Smooth muscle cell (in vitro differentiated cells): ENCODE measurements around the gene RNF145. TPM values are rescaled to one million over a fixed set of nuclear protein-coding genes. Genes with fewer than 3 reads are reported as not detected.

Source experiments
- DNase-seq: peaks from one replicate; lab custom pipeline; 2025; ENCODE audit not compliant: unreplicated experiment; lab: John Stamatoyannopoulos, UW
- H2AFZ ChIP-seq: fragments of 200-600 bp; sonication (generic); 2 replicates; pipeline ENCODE4 v1.6.0; 2016; ENCODE audit warnings: antibody characterized with exemption, low read depth, mild to moderate bottlenecking
- H3F3A ChIP-seq: fragments of 200-600 bp; sonication (generic); 2 replicates; pipeline ENCODE4 v1.6.0; 2017; ENCODE audit warnings: antibody characterized with exemption, low read depth
- H3K27ac ChIP-seq: fragments of 200-600 bp; sonication (generic); 2 replicates; pipeline ENCODE4 v1.5.1; 2016; ENCODE audit warnings: low read depth, mild to moderate bottlenecking
- H3K27me3 ChIP-seq: fragments of 200-600 bp; sonication (generic); 2 replicates; pipeline ENCODE4 v1.6.1; 2016; ENCODE audit warnings: low read depth, mild to moderate bottlenecking
- H3K36me3 ChIP-seq: fragments of 200-600 bp; sonication (generic); 2 replicates; pipeline ENCODE4 v1.5.1; 2016; ENCODE audit warnings: low read depth
- H3K4me1 ChIP-seq: fragments of 200-600 bp; sonication (generic); 2 replicates; pipeline ENCODE4 v1.5.1; 2016; ENCODE audit warnings: low read depth
- H3K4me2 ChIP-seq: fragments of 200-600 bp; sonication (generic); 2 replicates; pipeline ENCODE4 v1.6.0; 2016; ENCODE audit warnings: mild to moderate bottlenecking
- H3K4me3 ChIP-seq: fragments of 200-600 bp; sonication (generic); 2 replicates; pipeline ENCODE4 v1.5.1; 2016; ENCODE audit warnings: mild to moderate bottlenecking
- H3K79me2 ChIP-seq: fragments of 200-600 bp; sonication (generic); 2 replicates; pipeline ENCODE4 v1.6.0; 2016; ENCODE audit warnings: low read depth, mild to moderate bottlenecking
- H3K9ac ChIP-seq: fragments of 200-600 bp; sonication (generic); 2 replicates; pipeline ENCODE4 v1.6.0; 2016; ENCODE audit warnings: low read depth
- H3K9me3 ChIP-seq: fragments of 200-600 bp; sonication (generic); replicated peaks from 2 replicates; pipeline ENCODE4 v1.5.1; 2016; ENCODE audit warnings: low read depth
- H4K20me1 ChIP-seq: fragments of 200-600 bp; sonication (generic); 2 replicates; pipeline ENCODE4 v1.6.0; 2016; ENCODE audit warnings: low read depth
- CTCF ChIP-seq: fragments of 200-600 bp; sonication (generic); IDR thresholded peaks from 2 replicates; pipeline ENCODE4 v1.5.1; 2017; ENCODE audit warnings: borderline replicate concordance, mild to moderate bottlenecking, antibody characterized with exemption; ENCODE audit not compliant: insufficient read depth, poor library complexity, severe bottlenecking
- WGBS: methylation state at CpG from one replicate; pipeline ENCODE4 v1.1.7; 2016; ENCODE audit warnings: low lambda C conversion rate; 5-methylcytosine and 5-hydroxymethylcytosine counted together
- polyA plus RNA-seq: library from polyadenylated mRNA; unstranded; fragments of >200 nt; fragmentation: Nextera tagmentation; extraction: Ambion mirVana; gene quantifications from 2 replicates; pipeline ENCODE4 v1.2.1, GENCODE V29; 2016
- total RNA-seq: library from RNA; depleted of rRNA; stranded (reverse); fragments of >200 nt; gene quantifications from 2 replicates; pipeline ENCODE4 v1.2.3, GENCODE V29; 2014

Gene RNF145
- total and polyA plus RNA-seq, 2 experiments from 2014 or later: 24.3 to 74.3 TPM

DNA sequence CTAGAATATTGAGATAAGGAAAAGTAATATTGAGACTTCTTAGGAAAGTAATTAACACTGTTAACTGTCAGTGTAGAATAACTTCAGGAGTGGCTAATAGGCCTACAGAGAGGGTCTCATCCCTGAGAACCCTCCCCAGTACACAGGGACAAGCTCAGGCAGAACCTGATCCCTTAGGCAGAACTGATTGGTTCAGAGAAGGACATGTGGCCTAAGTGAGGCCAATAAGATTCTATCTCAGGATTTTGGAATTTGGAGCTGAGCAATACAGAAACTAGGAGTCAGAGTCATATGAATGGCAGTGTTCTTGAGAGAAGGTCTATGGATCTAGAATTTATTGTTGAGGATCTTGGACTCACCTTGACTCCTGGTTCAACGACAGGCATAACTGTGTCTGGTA, 42.8 kb upstream of the RNF145 start:
- WGBS: 100% methylated on average over 1 of the region's 1 CpG
- no peak overlapping the region for H2AFZ ChIP-seq

DNA sequence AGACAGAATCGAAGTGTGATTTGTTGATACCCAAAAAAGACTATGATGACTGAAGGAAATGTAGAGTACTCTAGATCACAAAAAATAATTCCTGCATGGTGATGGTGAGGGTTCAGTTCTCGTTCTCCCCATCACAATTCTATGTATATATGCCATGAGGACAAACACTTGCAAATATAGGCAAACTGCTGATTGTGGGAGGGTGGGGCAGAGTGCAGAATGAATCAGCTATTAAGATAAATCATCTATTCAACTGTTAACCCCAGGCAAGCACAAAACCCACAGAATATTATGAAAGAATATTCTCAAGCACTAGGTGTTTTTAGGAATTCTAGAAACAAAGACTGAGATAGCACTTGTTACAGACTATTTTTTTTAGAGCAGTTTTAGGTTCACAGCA, 39.8 kb upstream of the RNF145 start:
- H3K79me2 ChIP-seq: no peaks in the 10 kb centered on the region
- H3K27me3 ChIP-seq: peaks cover 29% of the 10 kb centered on the region
- H4K20me1 ChIP-seq: no peaks in the 10 kb centered on the region
- H3K27ac ChIP-seq: no peak overlapping the region
- H3K4me2 ChIP-seq: no peak overlapping the region
- no peaks in the 10 kb centered on the region for H3F3A ChIP-seq
- no peak overlapping the region for H2AFZ ChIP-seq
- H3K4me3 ChIP-seq: no peak overlapping the region
- no peaks in the 10 kb centered on the region for H3K4me1 ChIP-seq
- no peak for DNase-seq
- no peak for TF ChIP-seq CTCF
- H3K9me3 ChIP-seq: no peaks in the 10 kb centered on the region
- H3K9ac ChIP-seq: no peak overlapping the region
- H3K36me3 ChIP-seq: no peaks in the 10 kb centered on the region
- WGBS: 76% methylated on average over 2 of the region's 2 CpGs

More for the DNA sequence above, 42.8 kb upstream of the RNF145 start:
- no peaks in the 10 kb centered on the region for H3K36me3 ChIP-seq
- H3K27ac ChIP-seq: no peak overlapping the region
- H3K9me3 ChIP-seq: no peaks in the 10 kb centered on the region
- no peaks in the 10 kb centered on the region for H3F3A ChIP-seq
- H3K79me2 ChIP-seq: no peaks in the 10 kb centered on the region
- H3K27me3 ChIP-seq: peaks cover 23% of the 10 kb centered on the region
- no peak for DNase-seq
- H3K4me3 ChIP-seq: no peak overlapping the region
- H3K4me2 ChIP-seq: no peak overlapping the region
- H4K20me1 ChIP-seq: no peaks in the 10 kb centered on the region
- no peak overlapping the region for H3K9ac ChIP-seq
- no peaks in the 10 kb centered on the region for H3K4me1 ChIP-seq
- no peak for TF ChIP-seq CTCF

- Histone ChIP-seq H3K36me3 (no peaks in the 10 kb centered on the region), H3K4me3 (no peak overlapping the region), H3K9ac (no peak overlapping the region), H3K9me3 (no peaks in the 10 kb centered on the region), H3K27ac (no peak overlapping the region), H3K4me1 (no peaks in the 10 kb centered on the region), H3K27me3 (peaks cover 29% of the 10 kb centered on the region), H2AFZ (no peak overlapping the region), H3K4me2 (no peak overlapping the region), H3K79me2 (no peaks in the 10 kb centered on the region), H3F3A (peaks cover 4% of the 10 kb centered on the region), H4K20me1 (no peaks in the 10 kb centered on the region)
- TF ChIP-seq CTCF: no peak
- no peak for DNase-seq
Measured at GRCh38 chr5:159244890-159245289, 35.5 kb upstream of the RNF145 start.

- no peak for DNase-seq
- TF ChIP-seq CTCF: no peak
- no peak overlapping the region for H3K27ac ChIP-seq
- H3K4me2 ChIP-seq: no peak overlapping the region
- no peak overlapping the region for H3K9ac ChIP-seq
- no peak overlapping the region for H2AFZ ChIP-seq
- H3F3A ChIP-seq: peaks cover 4% of the 10 kb centered on the region
- no peaks in the 10 kb centered on the region for H3K4me1 ChIP-seq
- WGBS: 83% methylated on average over 3 of the region's 3 CpGs
- H3K79me2 ChIP-seq: no peaks in the 10 kb centered on the region
- no peak overlapping the region for H3K4me3 ChIP-seq
- no peaks in the 10 kb centered on the region for H4K20me1 ChIP-seq
- H3K9me3 ChIP-seq: no peaks in the 10 kb centered on the region
- peaks cover 29% of the 10 kb centered on the region for H3K27me3 ChIP-seq
- no peaks in the 10 kb centered on the region for H3K36me3 ChIP-seq
Measured at GRCh38 chr5:159244163-159244562, 34.8 kb upstream of the RNF145 start.
